ENCODE results near the gene KRT71.

The KRT71 gene

GRCh38 chr12:52539821-52540173, 13.1 kb downstream of the KRT71 start:
- TF ChIP-seq, protein P1, sequence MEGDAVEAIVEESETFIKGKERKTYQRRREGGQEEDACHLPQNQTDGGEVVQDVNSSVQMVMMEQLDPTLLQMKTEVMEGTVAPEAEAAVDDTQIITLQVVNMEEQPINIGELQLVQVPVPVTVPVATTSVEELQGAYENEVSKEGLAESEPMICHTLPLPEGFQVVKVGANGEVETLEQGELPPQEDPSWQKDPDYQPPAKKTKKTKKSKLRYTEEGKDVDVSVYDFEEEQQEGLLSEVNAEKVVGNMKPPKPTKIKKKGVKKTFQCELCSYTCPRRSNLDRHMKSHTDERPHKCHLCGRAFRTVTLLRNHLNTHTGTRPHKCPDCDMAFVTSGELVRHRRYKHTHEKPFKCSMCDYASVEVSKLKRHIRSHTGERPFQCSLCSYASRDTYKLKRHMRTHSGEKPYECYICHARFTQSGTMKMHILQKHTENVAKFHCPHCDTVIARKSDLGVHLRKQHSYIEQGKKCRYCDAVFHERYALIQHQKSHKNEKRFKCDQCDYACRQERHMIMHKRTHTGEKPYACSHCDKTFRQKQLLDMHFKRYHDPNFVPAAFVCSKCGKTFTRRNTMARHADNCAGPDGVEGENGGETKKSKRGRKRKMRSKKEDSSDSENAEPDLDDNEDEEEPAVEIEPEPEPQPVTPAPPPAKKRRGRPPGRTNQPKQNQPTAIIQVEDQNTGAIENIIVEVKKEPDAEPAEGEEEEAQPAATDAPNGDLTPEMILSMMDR (IDR thresholded peaks at IDR 0.05; ENCODE audit: poor library complexity, severe bottlenecking): no peak
- no peak overlapping the region for H3K4me3 ChIP-seq (ENCODE audit: severe bottlenecking)
- no peaks in the 10 kb centered on the region for H3K36me3 ChIP-seq (ENCODE audit: low read depth)
- H3K27me3 ChIP-seq (ENCODE audit: insufficient read depth, poor library complexity, severe bottlenecking): no peaks in the 10 kb centered on the region
- DNase-seq (ENCODE audit: low spot score): no peak
- H3K9me3 ChIP-seq (ENCODE audit: severe bottlenecking): no peaks in the 10 kb centered on the region
- peak overlapping the region; percentile 72 for H3K27ac ChIP-seq (ENCODE audit: poor library complexity, severe bottlenecking)
- peaks cover 30% of the 10 kb centered on the region for H3K4me1 ChIP-seq (ENCODE audit: insufficient read depth, poor library complexity, severe bottlenecking)
- 0 out of 3 replicates have a peak, but pooled peaks have one; percentile 6 for ATAC-seq (ENCODE audit: low read depth)

DNA sequence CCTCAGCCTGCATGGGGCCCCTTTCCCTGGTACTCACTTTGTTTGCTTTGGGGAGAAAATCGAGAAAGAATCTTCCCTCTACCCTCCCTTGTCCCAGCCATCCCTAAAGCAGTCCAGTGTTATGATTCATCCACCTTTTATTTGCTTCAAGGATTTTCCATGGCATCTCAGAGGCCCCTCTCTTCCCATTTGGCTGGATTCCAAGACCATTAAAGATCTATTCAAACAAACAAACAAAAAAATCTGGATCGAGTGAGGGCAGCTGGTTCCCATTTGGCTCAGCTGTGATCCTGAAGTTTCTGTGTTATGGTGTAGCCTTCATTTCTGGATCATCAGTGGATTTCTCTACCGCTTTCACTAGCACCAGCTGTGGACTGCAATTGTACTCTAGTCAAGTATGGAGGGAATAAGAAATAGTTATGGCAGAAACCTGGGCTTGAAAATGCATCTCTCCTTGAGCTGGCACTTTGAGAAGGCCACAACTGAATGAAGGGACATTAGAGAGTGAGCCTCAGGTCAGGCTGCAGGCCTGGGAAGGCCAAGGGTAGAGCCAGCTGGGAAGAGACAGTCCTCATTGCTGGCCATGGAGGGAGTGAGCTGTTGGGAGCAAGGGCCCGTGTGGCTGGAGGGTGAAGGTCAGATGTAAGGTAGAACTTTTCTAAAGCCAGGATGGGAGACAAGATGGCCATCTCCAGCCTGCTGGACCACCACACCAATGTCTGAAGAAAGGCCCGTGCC, 13.7 kb downstream of the KRT71 start:
- Histone ChIP-seq H3K36me3 (ENCODE audit: low read depth) (no peaks in the 10 kb centered on the region), H3K27ac (ENCODE audit: poor library complexity, severe bottlenecking) (peak overlapping the region; percentile 72), H3K4me3 (ENCODE audit: severe bottlenecking) (no peak overlapping the region), H3K9me3 (ENCODE audit: severe bottlenecking) (no peaks in the 10 kb centered on the region), H3K27me3 (ENCODE audit: insufficient read depth, poor library complexity, severe bottlenecking) (no peaks in the 10 kb centered on the region), H3K4me1 (ENCODE audit: insufficient read depth, poor library complexity, severe bottlenecking) (peaks cover 30% of the 10 kb centered on the region)
- TF ChIP-seq, protein P1 (IDR thresholded peaks at IDR 0.05; ENCODE audit: poor library complexity, severe bottlenecking): no peak
- ATAC-seq (ENCODE audit: low read depth) (peak; percentile 92), DNase-seq (ENCODE audit: low spot score) (no peak)

- TF ChIP-seq, protein P1 (IDR thresholded peaks at IDR 0.05; ENCODE audit: poor library complexity, severe bottlenecking): no peak
- ATAC-seq (ENCODE audit: low read depth) (no peak), DNase-seq (ENCODE audit: low spot score) (no peak)
- H3K4me1 ChIP-seq (ENCODE audit: insufficient read depth, poor library complexity, severe bottlenecking): peaks cover 30% of the 10 kb centered on the region
- H3K9me3 ChIP-seq (ENCODE audit: severe bottlenecking): no peaks in the 10 kb centered on the region
- H3K4me3 ChIP-seq (ENCODE audit: severe bottlenecking): no peak overlapping the region
- H3K36me3 ChIP-seq (ENCODE audit: low read depth): no peaks in the 10 kb centered on the region
- no peaks in the 10 kb centered on the region for H3K27me3 ChIP-seq (ENCODE audit: insufficient read depth, poor library complexity, severe bottlenecking)
- no peak overlapping the region for H3K27ac ChIP-seq (ENCODE audit: poor library complexity, severe bottlenecking)
These were observed 15.8 kb downstream of the KRT71 start for GRCh38 chr12:52537101-52537500.

GRCh38 chr12:52535574-52535973, 17.4 kb downstream of the KRT71 start:
- Histone ChIP-seq H3K36me3 (ENCODE audit: low read depth) (no peaks in the 10 kb centered on the region), H3K4me3 (ENCODE audit: severe bottlenecking) (no peak overlapping the region), H3K4me1 (ENCODE audit: insufficient read depth, poor library complexity, severe bottlenecking) (peaks cover 30% of the 10 kb centered on the region), H3K27me3 (ENCODE audit: insufficient read depth, poor library complexity, severe bottlenecking) (no peaks in the 10 kb centered on the region), H3K27ac (ENCODE audit: poor library complexity, severe bottlenecking) (no peak overlapping the region), H3K9me3 (ENCODE audit: severe bottlenecking) (no peaks in the 10 kb centered on the region)
- TF ChIP-seq, protein P1 (IDR thresholded peaks at IDR 0.05; ENCODE audit: poor library complexity, severe bottlenecking): no peak
- no peak for ATAC-seq (ENCODE audit: low read depth)
- DNase-seq (ENCODE audit: low spot score): no peak

DNA sequence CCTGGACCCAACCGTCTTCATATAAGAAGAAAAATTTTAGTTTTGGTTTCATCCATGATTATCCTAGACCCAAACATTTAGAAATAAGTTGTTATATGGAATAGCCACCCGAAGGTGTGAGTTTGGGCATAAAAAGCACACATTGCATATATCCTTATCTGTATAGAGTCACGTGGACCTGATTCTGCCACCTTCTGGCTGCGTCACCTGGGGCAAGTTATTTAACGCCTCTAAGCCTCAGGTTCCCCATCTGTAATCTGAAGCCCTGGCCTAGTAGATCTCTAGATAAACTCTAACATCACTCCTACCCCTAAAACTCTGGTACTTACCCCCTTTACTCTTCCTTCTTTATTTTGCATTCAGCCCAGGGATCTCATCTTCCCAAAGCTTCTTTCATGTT, 18.5 kb downstream of the KRT71 start:
- Histone ChIP-seq H3K4me3 (ENCODE audit: severe bottlenecking) (no peak overlapping the region), H3K9me3 (ENCODE audit: severe bottlenecking) (no peaks in the 10 kb centered on the region), H3K4me1 (ENCODE audit: insufficient read depth, poor library complexity, severe bottlenecking) (peaks cover 23% of the 10 kb centered on the region), H3K27me3 (ENCODE audit: insufficient read depth, poor library complexity, severe bottlenecking) (no peaks in the 10 kb centered on the region), H3K36me3 (ENCODE audit: low read depth) (no peaks in the 10 kb centered on the region), H3K27ac (ENCODE audit: poor library complexity, severe bottlenecking) (no peak overlapping the region)
- ATAC-seq (ENCODE audit: low read depth) (no peak), DNase-seq (ENCODE audit: low spot score) (no peak)
- TF ChIP-seq, protein P1 (IDR thresholded peaks at IDR 0.05; ENCODE audit: poor library complexity, severe bottlenecking): peak; percentile 47
